Esophagus muscularis mucosa (tissue), 3 donors: ENCODE data around the gene SMARCE1.

ENCODE experiments used
- POLR2A ChIP-seq: fragments of 450-650 bp; IDR thresholded peaks from one replicate; pipeline ENCODE4 v1.6.1; 2017; ENCODE audit warnings: antibody characterized with exemption, moderate library complexity, mild to moderate bottlenecking, low read depth
- POLR2AphosphoS5 ChIP-seq, 2 donors: sonication (generic); formaldehyde crosslinking; IDR thresholded peaks; one replicate each; pipeline ENCODE4 v1.6.1; 2017; ENCODE audit warnings: antibody characterized with exemption in 2 of 2
- TF ChIP-seq, protein P1 (sequence below), 3 experiments: fragments of 200-600 bp in 2 of 3; fragments of 450-650 bp in 1 of 3; sonication (generic) in 2 of 3; IDR thresholded peaks; one replicate each; pipeline ENCODE4 v1.5.1; 2017 to 2019; ENCODE audit warnings: antibody characterized with exemption in 3 of 3, mild to moderate bottlenecking in 2 of 3, moderate library complexity in 1 of 3

GRCh38 chr17:40606548-40607353 is 40.9 kb downstream of the SMARCE1 start:
- TF ChIP-seq POLR2A = no peak
- TF ChIP-seq, protein P1, sequence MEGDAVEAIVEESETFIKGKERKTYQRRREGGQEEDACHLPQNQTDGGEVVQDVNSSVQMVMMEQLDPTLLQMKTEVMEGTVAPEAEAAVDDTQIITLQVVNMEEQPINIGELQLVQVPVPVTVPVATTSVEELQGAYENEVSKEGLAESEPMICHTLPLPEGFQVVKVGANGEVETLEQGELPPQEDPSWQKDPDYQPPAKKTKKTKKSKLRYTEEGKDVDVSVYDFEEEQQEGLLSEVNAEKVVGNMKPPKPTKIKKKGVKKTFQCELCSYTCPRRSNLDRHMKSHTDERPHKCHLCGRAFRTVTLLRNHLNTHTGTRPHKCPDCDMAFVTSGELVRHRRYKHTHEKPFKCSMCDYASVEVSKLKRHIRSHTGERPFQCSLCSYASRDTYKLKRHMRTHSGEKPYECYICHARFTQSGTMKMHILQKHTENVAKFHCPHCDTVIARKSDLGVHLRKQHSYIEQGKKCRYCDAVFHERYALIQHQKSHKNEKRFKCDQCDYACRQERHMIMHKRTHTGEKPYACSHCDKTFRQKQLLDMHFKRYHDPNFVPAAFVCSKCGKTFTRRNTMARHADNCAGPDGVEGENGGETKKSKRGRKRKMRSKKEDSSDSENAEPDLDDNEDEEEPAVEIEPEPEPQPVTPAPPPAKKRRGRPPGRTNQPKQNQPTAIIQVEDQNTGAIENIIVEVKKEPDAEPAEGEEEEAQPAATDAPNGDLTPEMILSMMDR (IDR thresholded peaks at IDR 0.05) = no peak
- no peak for TF ChIP-seq POLR2AphosphoS5 (IDR thresholded peaks at IDR 0.05)
